Fibroblast of lung (primary cell): Measurements from ENCODE around the gene PET117. TPM values are rescaled to one million over a fixed set of nuclear protein-coding genes. Genes with fewer than 3 reads are reported as not detected.

ENCODE experiments used
- DNase-seq, 2 donors: peaks; one replicate each; pipeline versions ENCODE4 v3.0.0 to v3.0.0-alpha.2; 2010; ENCODE audit warnings: low read depth in 2 of 2
- H2AFZ ChIP-seq: 2 replicates; pipeline ENCODE4 v1.5.1; 2012; ENCODE audit warnings: low read length, control low read depth, inconsistent platforms
- H3K27ac ChIP-seq: 2 replicates; pipeline ENCODE4 v1.5.1; 2011; ENCODE audit warnings: low read length, control low read depth; ENCODE audit not compliant: insufficient read depth
- H3K27me3 ChIP-seq: 2 replicates; pipeline ENCODE4 v1.5.1; 2011; ENCODE audit warnings: mild to moderate bottlenecking, low read length; ENCODE audit not compliant: control insufficient read depth, insufficient read depth
- H3K36me3 ChIP-seq: 2 replicates; pipeline ENCODE4 v1.5.1; 2011; ENCODE audit warnings: low read length; ENCODE audit not compliant: control insufficient read depth, insufficient read depth
- H3K4me1 ChIP-seq: 2 replicates; pipeline ENCODE4 v1.5.1; 2011; ENCODE audit warnings: low read length; ENCODE audit not compliant: control insufficient read depth, insufficient read depth; ENCODE audit errors: extremely low read depth
- H3K4me2 ChIP-seq: 2 replicates; pipeline ENCODE4 v1.5.1; 2011; ENCODE audit warnings: low read length, control low read depth; ENCODE audit not compliant: insufficient read depth; ENCODE audit errors: extremely low read depth
- H3K4me3 ChIP-seq, 4 experiments: fragments of 200-600 bp in 1 of 4; sonication (generic) in 1 of 4; replicated peaks in 1 of 4; 2 replicates each; pipeline ENCODE4 v1.5.1; 2011 to 2016; ENCODE audit warnings: low read length in 4 of 4, low read depth in 3 of 4, mild to moderate bottlenecking in 3 of 4, control low read depth in 2 of 4, inconsistent platforms in 1 of 4, mixed read lengths in 1 of 4; ENCODE audit not compliant: insufficient read depth in 1 of 4; ENCODE audit errors: control extremely low read depth in 1 of 4
- H3K79me2 ChIP-seq: 2 replicates; pipeline ENCODE4 v1.5.1; 2012; ENCODE audit warnings: mild to moderate bottlenecking, low read length, inconsistent platforms; ENCODE audit not compliant: control insufficient read depth, insufficient read depth
- H3K9ac ChIP-seq: 2 replicates; pipeline ENCODE4 v1.5.1; 2011; ENCODE audit warnings: mild to moderate bottlenecking, low read length, control low read depth; ENCODE audit not compliant: insufficient read depth
- H3K9me3 ChIP-seq: 2 replicates; pipeline ENCODE4 v1.5.1; 2012; ENCODE audit warnings: low read depth, low read length; ENCODE audit not compliant: control insufficient read depth, insufficient read depth
- H4K20me1 ChIP-seq: 2 replicates; pipeline ENCODE4 v1.5.1; 2011; ENCODE audit warnings: low read length; ENCODE audit not compliant: control insufficient read depth, insufficient read depth; ENCODE audit errors: extremely low read depth
- EZH2 ChIP-seq: IDR thresholded peaks from 2 replicates; pipeline ENCODE4 v1.5.1; 2012; ENCODE audit warnings: low read length, control low read depth, mild to moderate bottlenecking; ENCODE audit errors: missing control alignments
- polyA plus RNA-seq, 2 donors: library from polyadenylated mRNA; depleted of rRNA in 1 of 2; stranded (reverse) in 1 of 2; unstranded in 1 of 2; fragments of >200 nt; gene quantifications; 2 replicates each; pipeline ENCODE4 v1.2.1, GENCODE V29; 2011 to 2012; ENCODE audit warnings: missing spikeins in 1 of 2
- total RNA-seq: library from RNA; depleted of rRNA; stranded (reverse); fragments of >200 nt; gene quantifications from 2 replicates; pipeline ENCODE4 v1.2.1, GENCODE V29; 2014
- TF ChIP-seq, protein P1 (sequence below), 2 donors: IDR thresholded peaks in 1 of 2; conservative IDR thresholded peaks in 1 of 2; 1 replicate in 1 of 2; 2 replicates in 1 of 2; pipeline ENCODE4 v1.5.1; 2011 to 2012; ENCODE audit warnings: low read length in 2 of 2, control low read depth in 1 of 2, inconsistent platforms in 1 of 2, low read depth in 1 of 2, mild to moderate bottlenecking in 1 of 2

The PET117 gene
- total and polyA plus RNA-seq, 2 donors (not counting 1 experiment from before 2014, with no cell fraction given): 12.1 to 13.2 TPM

DNA sequence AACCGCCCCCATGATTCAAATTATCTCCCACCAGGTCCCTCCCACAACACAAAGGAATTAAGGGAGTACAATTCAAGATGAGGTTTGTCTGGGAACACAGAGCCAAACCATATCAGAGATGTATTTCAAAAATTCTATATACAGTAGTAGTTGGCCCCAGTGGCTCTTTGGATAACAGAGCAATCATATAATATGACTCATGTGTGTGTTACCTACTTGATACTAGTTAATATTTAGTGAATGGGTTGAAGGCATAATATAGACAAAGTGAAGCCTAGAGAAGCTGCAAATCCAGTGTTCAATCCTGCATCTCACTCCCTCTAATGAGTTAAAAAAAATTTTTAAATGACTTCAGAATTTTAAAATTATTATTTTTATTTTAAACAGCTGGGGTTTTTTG, 43.2 kb downstream of the PET117 start:
- Histone ChIP-seq H3K9ac (no peak overlapping the region), H3K79me2 (no peaks in the 10 kb centered on the region), H3K9me3 (no peaks in the 10 kb centered on the region), H3K4me2 (no peak overlapping the region), H3K27ac (no peak overlapping the region), H3K36me3 (peaks cover 3% of the 10 kb centered on the region), H3K4me3 (no peak overlapping the region), H3K27me3 (no peaks in the 10 kb centered on the region), H2AFZ (no peak overlapping the region), H4K20me1 (no peaks in the 10 kb centered on the region), H3K4me1 (no peaks in the 10 kb centered on the region)
- DNase-seq: no peak
- TF ChIP-seq EZH2: no peak
- TF ChIP-seq, protein P1, sequence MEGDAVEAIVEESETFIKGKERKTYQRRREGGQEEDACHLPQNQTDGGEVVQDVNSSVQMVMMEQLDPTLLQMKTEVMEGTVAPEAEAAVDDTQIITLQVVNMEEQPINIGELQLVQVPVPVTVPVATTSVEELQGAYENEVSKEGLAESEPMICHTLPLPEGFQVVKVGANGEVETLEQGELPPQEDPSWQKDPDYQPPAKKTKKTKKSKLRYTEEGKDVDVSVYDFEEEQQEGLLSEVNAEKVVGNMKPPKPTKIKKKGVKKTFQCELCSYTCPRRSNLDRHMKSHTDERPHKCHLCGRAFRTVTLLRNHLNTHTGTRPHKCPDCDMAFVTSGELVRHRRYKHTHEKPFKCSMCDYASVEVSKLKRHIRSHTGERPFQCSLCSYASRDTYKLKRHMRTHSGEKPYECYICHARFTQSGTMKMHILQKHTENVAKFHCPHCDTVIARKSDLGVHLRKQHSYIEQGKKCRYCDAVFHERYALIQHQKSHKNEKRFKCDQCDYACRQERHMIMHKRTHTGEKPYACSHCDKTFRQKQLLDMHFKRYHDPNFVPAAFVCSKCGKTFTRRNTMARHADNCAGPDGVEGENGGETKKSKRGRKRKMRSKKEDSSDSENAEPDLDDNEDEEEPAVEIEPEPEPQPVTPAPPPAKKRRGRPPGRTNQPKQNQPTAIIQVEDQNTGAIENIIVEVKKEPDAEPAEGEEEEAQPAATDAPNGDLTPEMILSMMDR (conservative IDR thresholded peaks at IDR 0.05 in 1 of 2, IDR thresholded peaks at IDR 0.05 in 1 of 2; ENCODE audit: low read depth in 1 of 2, low read length in 2 of 2): no peak

DNA sequence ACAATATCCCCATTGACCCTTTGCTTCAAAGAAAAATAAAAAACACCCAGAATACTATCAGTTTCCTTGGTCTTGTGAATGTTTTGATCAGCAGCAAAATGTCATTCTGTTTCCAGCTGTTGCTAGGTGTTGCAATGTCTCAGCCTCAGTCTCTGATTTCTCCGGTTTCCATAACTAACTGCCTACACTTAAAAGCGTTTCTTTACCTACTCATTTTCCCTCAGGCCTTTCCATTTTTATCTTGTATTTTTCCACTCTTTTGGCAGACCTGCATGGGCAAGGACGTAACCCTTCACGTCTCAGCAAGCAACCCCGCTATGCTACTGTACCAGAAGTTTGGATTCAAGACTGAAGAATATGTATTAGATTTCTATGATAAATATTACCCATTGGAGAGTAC, 49.4 kb downstream of the PET117 start:
- DNase-seq: no peak

DNA sequence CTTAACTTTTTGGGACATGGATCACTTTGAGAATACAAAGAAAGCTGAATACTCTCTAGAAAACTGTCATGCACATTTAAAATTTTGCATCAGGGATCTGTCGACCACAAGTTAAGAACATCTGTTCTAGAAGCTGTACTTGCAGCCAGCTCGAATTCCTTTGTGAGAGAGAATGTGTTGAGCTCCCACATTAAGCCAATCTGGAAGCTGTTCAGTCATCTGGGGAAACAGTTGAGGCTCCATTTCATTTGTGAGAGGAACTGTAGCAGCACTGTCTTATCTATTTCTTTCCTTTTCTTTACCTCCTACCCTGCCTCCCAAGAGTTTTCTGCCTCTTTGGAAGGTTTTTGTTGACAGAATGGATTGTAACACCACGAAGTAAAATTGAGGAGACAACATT, 50.8 kb downstream of the PET117 start:
- H2AFZ ChIP-seq: no peak overlapping the region
- H3K36me3 ChIP-seq: peaks cover 5% of the 10 kb centered on the region
- no peaks in the 10 kb centered on the region for H3K27me3 ChIP-seq
- H3K4me3 ChIP-seq: no peak overlapping the region
- H3K4me2 ChIP-seq: no peak overlapping the region
- H3K9me3 ChIP-seq: no peaks in the 10 kb centered on the region
- H3K4me1 ChIP-seq: no peaks in the 10 kb centered on the region
- H3K9ac ChIP-seq: no peak overlapping the region
- TF ChIP-seq, protein P1 (conservative IDR thresholded peaks at IDR 0.05 in 1 of 2, IDR thresholded peaks at IDR 0.05 in 1 of 2; ENCODE audit: low read depth in 1 of 2, low read length in 2 of 2): no peak
- TF ChIP-seq EZH2: no peak
- no peaks in the 10 kb centered on the region for H4K20me1 ChIP-seq
- H3K79me2 ChIP-seq: no peaks in the 10 kb centered on the region
- DNase-seq: peak; percentile 6 to 31
- H3K27ac ChIP-seq: no peak overlapping the region

More for the DNA sequence above, 49.4 kb downstream of the PET117 start:
- H3K27me3 ChIP-seq: no peaks in the 10 kb centered on the region
- H3K9ac ChIP-seq: no peak overlapping the region
- TF ChIP-seq, protein P1 (conservative IDR thresholded peaks at IDR 0.05 in 1 of 2, IDR thresholded peaks at IDR 0.05 in 1 of 2; ENCODE audit: low read depth in 1 of 2, low read length in 2 of 2): no peak
- no peak for TF ChIP-seq EZH2
- H4K20me1 ChIP-seq: no peaks in the 10 kb centered on the region
- no peak overlapping the region for H3K4me3 ChIP-seq
- H2AFZ ChIP-seq: no peak overlapping the region
- H3K4me2 ChIP-seq: no peak overlapping the region
- H3K79me2 ChIP-seq: no peaks in the 10 kb centered on the region
- H3K9me3 ChIP-seq: no peaks in the 10 kb centered on the region
- no peaks in the 10 kb centered on the region for H3K4me1 ChIP-seq
- H3K36me3 ChIP-seq: peaks cover 6% of the 10 kb centered on the region
- no peak overlapping the region for H3K27ac ChIP-seq
